ENCODE data around the gene MCC. TPM values are rescaled to one million over a fixed set of nuclear protein-coding genes. Genes with fewer than 3 reads are reported as not detected.

Gene MCC
- total and polyA plus RNA-seq, 12 donors, result 1.8 to 12.6 (median 8.9) TPM

DNA sequence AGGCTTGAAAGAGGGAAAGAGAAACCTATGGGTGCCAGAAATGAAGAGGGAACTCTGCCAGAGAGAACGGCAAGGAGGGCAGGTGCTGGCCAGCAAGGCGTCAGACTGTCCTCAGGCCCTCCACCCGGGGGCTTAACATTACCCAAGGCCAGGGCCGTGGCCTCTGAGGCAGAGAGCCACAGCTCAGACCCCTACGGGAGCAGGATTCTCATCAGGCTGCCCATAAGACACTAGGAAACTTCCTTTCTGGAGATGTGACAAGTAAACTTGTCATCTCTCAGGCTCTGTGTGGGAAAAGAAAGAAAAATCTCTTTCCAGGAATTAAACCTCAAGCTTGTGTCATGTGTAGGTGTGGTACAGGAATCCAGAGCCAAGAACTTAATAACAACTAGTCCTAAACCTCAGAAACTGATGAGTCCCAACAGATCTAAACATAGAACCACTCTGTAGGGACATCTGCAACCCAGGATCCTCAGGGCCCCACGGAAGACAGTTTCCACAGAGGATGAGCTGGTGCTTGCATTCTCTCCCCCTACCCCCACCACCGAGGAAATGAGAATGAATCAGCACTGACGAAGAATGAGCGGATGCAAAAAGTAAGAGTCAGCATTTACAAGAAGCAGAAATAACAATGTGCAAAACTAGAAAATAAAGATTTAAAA is 437.4 kb downstream of the MCC start:
- Histone ChIP-seq H3K9me3 (replicated peaks in 1 of 3) (no peaks in the 10 kb centered on the region), H3K27me3 (no peaks in the 10 kb centered on the region), H3K36me3 (replicated peaks in 1 of 2) (no peaks in the 10 kb centered on the region), H3K4me3 (no peak overlapping the region), H3K27ac (peak overlapping the region in 2 of 5 donors; percentile 13 to 35), H3K4me1 (replicated peaks in 1 of 2) (peaks cover 0 to 24% of the 10 kb centered on the region in 2 donors)
- WGBS, 4 donors, result 46 to 48% (median 47%) methylated on average over 9 of the region's 9 CpGs
- peak in 4 of 7 donors; percentile 34 to 44 (median 40) for DNase-seq
- TF ChIP-seq POLR2A (IDR thresholded peaks at IDR 0.05), result no peak
- intact Hi-C loops (cut with DNase I), result no loop called here

DNA sequence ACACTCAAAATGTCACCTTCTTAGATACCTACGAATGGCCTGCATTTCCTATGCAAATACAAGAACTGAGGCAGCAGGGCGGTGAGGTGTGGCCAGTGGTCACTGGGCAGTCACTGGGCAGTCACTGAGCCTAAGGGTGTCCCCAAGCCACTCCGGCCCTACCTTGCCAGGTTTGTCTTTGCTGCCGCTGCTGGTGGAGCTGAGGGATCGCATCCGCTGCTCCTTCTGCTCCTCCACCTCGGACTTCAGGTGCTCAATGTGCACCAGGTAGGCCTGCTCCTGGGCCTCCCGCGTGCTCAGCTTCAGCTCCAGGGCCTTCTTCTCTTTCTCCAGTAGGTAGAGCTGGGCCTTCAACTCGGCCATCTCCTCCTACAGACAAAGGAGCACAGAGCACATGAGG is 439.3 kb downstream of the MCC start:
- 95 to 98% (median 97%) methylated on average over 10 of the region's 10 CpGs for WGBS, 4 donors
- H3K4me1 ChIP-seq (replicated peaks in 1 of 2), result peaks cover 0 to 24% of the 10 kb centered on the region in 2 donors
- no peak overlapping the region for H3K4me3 ChIP-seq
- H3K27me3 ChIP-seq, result no peaks in the 10 kb centered on the region
- DNase-seq, result no peak
- no peak overlapping the region for H3K27ac ChIP-seq
- intact Hi-C loops (cut with DNase I), result no loop called here
- H3K9me3 ChIP-seq (replicated peaks in 1 of 3), result no peaks in the 10 kb centered on the region
- TF ChIP-seq POLR2A (IDR thresholded peaks at IDR 0.05), result no peak
- TF ChIP-seq, protein P1, sequence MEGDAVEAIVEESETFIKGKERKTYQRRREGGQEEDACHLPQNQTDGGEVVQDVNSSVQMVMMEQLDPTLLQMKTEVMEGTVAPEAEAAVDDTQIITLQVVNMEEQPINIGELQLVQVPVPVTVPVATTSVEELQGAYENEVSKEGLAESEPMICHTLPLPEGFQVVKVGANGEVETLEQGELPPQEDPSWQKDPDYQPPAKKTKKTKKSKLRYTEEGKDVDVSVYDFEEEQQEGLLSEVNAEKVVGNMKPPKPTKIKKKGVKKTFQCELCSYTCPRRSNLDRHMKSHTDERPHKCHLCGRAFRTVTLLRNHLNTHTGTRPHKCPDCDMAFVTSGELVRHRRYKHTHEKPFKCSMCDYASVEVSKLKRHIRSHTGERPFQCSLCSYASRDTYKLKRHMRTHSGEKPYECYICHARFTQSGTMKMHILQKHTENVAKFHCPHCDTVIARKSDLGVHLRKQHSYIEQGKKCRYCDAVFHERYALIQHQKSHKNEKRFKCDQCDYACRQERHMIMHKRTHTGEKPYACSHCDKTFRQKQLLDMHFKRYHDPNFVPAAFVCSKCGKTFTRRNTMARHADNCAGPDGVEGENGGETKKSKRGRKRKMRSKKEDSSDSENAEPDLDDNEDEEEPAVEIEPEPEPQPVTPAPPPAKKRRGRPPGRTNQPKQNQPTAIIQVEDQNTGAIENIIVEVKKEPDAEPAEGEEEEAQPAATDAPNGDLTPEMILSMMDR (IDR thresholded peaks at IDR 0.05), result no peak
- H3K36me3 ChIP-seq (replicated peaks in 1 of 2), result no peaks in the 10 kb centered on the region

DNA sequence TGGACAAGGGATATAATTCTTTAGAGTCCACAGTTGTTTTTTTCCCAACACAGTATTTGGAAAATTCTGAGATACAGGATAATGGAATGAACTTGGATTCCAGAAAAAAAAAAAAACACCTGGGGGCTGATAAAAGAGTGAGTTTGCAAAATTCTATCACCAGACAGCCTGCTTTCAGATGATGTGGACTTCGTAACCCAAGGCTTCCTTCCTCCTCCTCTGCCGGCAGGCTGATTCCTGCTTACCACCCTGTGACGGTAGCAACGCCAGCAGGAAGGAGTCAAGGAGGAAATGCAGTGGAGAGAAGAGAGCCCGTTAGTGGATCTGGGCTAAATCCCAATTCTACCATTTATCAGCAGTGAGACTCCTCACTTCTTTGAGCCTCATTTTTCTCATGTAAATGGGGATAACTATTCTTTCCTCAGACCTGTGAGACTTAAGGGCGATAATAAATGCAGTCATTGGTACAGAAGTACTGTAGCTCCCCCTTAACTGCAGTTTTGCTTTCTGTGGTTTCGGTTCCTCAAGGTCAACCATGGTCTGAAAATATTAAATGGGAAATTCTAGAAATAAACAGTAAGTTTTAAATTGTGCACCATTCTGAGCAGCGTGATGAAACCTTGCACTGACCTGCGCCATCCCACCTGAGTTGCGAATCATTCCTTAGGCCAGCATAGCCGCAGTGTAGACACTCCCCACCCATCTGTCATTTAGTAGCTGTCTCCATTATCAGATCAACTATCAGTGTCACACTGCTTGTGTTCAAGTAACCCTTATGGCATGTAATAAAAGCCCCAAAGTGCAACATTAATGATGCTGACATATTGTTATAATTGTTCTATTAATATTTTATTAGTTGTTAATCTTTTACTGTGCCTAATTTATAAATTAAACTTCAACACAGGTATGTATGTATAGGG is 440.3 kb downstream of the MCC start:
- TF ChIP-seq POLR2A (IDR thresholded peaks at IDR 0.05), result no peak
- TF ChIP-seq, protein P1 (IDR thresholded peaks at IDR 0.05), result no peak
- Histone ChIP-seq H3K4me3 (peak overlapping the region in 2 of 4 donors; percentile 10 to 41), H3K36me3 (replicated peaks in 1 of 2) (no peaks in the 10 kb centered on the region), H3K27ac (peak overlapping the region in 3 of 5 donors; percentile 50 to 72 (median 56)), H3K27me3 (no peaks in the 10 kb centered on the region), H3K9me3 (replicated peaks in 1 of 3) (no peaks in the 10 kb centered on the region), H3K4me1 (replicated peaks in 1 of 2) (peaks cover 0 to 24% of the 10 kb centered on the region in 2 donors)
- intact Hi-C loops (cut with DNase I), result no loop called here
- peak in 5 of 7 donors; percentile 38 to 57 (median 54) for DNase-seq
- WGBS, 4 donors, result 42 to 46% (median 45%) methylated on average over 11 of the region's 11 CpGs

DNA sequence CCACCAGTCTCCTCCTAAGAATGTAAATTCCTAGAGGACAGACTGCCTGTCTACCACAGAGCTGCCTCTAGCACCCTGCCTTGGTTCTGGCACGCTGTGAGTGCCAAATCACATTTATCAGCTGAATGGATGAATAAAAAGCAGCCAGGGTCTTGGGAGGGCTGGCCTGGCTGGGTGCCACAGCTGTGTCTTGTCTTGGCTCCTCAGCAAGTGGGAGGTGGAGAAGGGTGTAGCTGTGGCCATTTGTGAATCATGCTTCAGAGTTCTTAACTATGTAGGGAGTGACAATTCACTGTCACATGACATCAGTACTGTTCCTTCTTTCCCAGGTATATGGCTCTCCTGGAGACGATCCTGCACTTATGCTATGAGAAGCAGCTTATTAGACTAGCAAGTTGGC is 441.0 kb downstream of the MCC start:
- no peaks in the 10 kb centered on the region for H3K9me3 ChIP-seq (replicated peaks in 1 of 3)
- peaks cover 0 to 24% of the 10 kb centered on the region in 2 donors for H3K4me1 ChIP-seq (replicated peaks in 1 of 2)
- intact Hi-C loops (cut with DNase I), result no loop called here
- 68 to 81% (median 76%) methylated on average over 1 to 2 of the region's 2 CpGs for WGBS, 4 donors
- peak overlapping the region in 2 of 5 donors; percentile 50 to 52 for H3K27ac ChIP-seq
- peak in 2 of 7 donors; percentile 7 to 47 for DNase-seq
- H3K36me3 ChIP-seq (replicated peaks in 1 of 2), result no peaks in the 10 kb centered on the region
- no peaks in the 10 kb centered on the region for H3K27me3 ChIP-seq
- no peak for TF ChIP-seq POLR2A (IDR thresholded peaks at IDR 0.05)
- TF ChIP-seq, protein P1 (IDR thresholded peaks at IDR 0.05), result no peak
- peak overlapping the region in 1 of 4 donors; percentile 41 for H3K4me3 ChIP-seq
